ENCODE measurements around the gene TSHR.

The TSHR gene

GRCh38 chr14:81144824-81145603 is 189.6 kb downstream of the TSHR start:
- no peak for DNase-seq

DNA sequence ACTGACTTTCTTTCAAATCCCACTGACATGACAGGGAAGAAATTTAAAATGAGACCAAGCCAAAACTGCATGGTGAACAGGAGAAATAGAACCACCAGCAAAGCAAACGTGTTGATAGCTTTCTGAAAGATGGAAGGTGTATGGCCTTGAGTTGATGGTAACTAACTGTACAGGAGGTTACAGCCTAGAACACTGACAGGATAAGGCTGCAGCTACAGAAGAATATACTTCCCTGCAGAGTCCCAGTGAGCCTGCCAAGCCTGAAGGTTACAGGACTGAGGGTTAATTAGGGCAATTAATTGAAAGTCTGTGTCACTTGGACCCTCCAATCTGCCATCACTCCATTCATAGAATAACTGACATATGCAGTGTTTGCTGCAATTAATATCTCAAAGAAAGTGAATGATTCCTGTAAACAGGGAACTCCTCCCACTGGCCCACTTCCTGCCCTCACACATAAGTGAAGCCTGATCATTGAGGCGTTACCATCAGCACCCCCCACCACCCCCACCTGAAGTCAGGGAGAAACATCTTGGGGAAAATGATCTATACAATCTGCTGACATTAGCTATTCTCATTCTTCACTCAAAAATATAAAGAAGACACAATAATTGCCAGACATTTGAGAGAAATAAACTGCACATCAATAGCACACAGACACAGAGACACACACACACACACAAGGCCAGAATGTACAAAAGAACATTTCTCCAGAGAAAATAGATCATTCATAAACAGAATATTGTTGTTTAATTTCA is 191.9 kb downstream of the TSHR start:
- DNase-seq = no peak

- DNase-seq = no peak
These were observed 193.2 kb downstream of the TSHR start for GRCh38 chr14:81148635-81149034.

DNA sequence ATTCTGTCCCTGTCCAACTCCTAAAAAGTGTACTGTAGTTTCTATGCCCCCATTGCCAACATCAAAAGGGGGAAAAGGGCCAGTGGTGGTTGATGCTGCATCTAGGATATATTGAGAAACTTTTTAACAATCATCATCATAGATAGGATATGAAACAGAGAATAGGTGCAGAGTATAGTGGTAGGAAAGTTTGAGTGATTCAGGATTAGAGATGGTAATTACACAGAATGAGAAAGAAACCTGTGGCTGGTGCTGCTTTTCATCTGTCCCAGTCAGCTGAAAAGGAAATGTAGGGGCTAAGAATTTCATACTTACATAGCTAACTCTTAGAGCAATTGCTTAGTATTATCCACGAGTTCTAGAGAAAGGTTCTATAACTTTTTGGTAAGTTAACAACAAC is 197.8 kb downstream of the TSHR start:
- no peak for DNase-seq

- no peak for DNase-seq
These were observed 202.0 kb downstream of the TSHR start for GRCh38 chr14:81157431-81157830.

GRCh38 chr14:81161088-81161487 is 205.7 kb downstream of the TSHR start:
- DNase-seq = no peak

GRCh38 chr14:81161749-81162148 is 206.3 kb downstream of the TSHR start:
- DNase-seq = no peak

GRCh38 chr14:81162941-81163340 is 207.5 kb downstream of the TSHR start:
- DNase-seq = no peak

DNA sequence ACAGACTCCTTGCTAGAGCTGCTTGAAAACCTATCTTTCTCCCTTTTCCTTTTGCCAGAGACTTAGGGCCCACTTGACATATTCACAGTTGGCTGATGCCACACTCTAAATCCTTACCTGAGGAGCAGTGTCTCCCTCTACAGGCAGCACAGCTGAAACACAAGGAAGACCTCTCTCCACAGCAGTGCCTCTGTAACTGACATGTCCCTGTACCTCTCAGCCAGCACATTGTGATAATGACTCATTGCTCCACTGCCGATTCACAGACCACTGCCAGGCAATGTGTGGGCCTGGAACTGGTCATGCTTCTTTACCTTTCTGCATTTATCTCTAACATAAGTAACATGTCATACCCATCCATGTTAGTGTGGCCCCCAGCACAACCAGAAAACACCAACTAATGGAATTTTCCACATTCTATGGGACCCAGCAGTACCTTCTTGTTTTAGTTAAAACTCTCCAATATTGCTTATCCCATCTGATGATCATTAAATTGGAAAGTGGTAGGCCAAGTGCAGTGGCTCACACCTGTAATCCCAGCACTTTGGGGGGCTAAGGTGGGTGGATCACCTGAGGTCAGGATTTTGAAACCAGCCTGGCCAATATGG is 208.8 kb downstream of the TSHR start:
- DNase-seq = peak; percentile 54 to 62

- DNase-seq = no peak
These were observed 209.8 kb downstream of the TSHR start for GRCh38 chr14:81165188-81165587.

GRCh38 chr14:81166121-81166520 is 210.7 kb downstream of the TSHR start:
- no peak for DNase-seq

DNA sequence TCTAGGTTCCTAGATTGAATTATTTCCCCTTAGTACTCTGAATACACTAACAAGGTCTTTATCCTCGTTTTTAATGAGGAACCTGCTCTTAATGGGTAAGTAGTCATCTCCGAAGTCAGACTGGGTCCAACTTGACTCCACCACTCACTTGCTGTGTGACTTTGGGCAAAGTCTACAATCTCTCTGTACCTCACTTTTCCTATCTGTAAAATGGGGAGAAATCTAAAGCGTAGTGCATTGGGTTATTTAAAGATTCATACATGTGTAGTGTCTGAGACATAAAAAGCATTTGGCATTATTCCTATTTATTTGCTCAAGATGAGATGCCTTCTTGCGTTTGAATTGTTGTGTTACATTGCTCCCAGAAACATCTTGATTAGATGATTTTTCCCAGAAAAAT is 213.8 kb downstream of the TSHR start:
- no peak for DNase-seq

DNA sequence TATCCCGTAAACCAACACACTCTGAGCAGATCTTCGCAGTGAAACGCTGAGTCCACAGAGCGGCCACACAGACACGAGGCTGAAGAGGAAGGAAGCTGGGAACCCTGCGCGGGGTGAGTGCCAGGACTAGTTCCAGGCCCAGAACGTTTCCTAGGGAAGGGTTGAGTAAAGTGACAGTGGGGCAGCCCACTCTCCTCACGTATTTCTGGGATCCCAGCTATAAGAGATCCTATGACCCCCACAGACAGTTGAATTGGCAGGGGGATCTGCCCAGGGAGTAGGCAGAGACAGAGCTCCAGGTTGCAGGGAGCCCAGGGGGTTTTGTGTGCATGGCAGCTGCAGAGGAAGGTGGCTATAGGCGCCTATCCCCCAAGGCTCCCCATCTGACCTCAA is 214.3 kb downstream of the TSHR start:
- peak in 1 of 2 donors; percentile 6 for DNase-seq

- peak; percentile 75 to 77 for DNase-seq
These were observed 214.8 kb downstream of the TSHR start for GRCh38 chr14:81170104-81170828.

- DNase-seq = no peak
These were observed 215.4 kb downstream of the TSHR start for GRCh38 chr14:81170829-81171195.

DNA sequence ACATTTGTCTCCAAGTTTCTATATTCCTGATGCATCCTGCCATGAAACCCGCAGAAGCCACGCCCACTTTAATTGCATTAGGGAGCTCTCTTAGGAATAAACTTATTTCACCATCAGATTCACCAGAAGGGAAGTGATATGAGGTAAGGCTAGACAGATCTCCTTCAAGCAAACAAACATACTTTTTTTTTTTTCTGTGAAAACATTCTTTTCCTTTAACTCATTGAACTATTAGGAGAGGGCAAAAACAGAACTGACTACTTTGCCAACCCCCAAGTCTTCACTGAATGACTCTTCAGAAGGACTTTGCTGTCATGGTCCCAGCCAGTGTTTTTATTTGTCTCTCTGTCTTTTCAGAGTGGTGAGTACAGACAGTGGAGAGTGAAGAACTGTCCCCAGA is 216.9 kb downstream of the TSHR start:
- DNase-seq = no peak

- no peak for DNase-seq
These were observed 217.5 kb downstream of the TSHR start for GRCh38 chr14:81172881-81173280.

GRCh38 chr14:81176241-81176640 is 220.8 kb downstream of the TSHR start:
- no peak for DNase-seq

GRCh38 chr14:81177225-81177624 is 221.8 kb downstream of the TSHR start:
- DNase-seq = no peak

- DNase-seq = no peak
These were observed 222.6 kb downstream of the TSHR start for GRCh38 chr14:81178063-81178462.

DNA sequence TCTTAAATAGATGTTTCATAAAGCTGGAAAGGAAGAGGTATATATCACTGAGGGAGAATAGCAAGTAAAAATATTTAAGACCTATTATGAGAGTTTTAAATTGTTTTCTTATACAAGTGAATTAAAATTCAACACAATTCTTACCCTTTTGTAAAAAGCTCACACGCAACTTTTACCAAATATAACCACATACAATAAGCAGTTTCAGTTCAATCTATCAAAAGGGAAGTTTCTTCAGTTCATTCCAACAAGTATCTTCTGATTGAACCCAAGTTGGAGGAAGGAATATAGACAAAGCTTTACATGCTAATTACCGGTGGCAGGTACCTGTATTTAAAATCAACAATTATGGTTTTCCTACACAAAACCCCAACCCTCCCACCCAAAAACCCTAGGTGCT is 224.2 kb downstream of the TSHR start:
- DNase-seq = no peak

DNA sequence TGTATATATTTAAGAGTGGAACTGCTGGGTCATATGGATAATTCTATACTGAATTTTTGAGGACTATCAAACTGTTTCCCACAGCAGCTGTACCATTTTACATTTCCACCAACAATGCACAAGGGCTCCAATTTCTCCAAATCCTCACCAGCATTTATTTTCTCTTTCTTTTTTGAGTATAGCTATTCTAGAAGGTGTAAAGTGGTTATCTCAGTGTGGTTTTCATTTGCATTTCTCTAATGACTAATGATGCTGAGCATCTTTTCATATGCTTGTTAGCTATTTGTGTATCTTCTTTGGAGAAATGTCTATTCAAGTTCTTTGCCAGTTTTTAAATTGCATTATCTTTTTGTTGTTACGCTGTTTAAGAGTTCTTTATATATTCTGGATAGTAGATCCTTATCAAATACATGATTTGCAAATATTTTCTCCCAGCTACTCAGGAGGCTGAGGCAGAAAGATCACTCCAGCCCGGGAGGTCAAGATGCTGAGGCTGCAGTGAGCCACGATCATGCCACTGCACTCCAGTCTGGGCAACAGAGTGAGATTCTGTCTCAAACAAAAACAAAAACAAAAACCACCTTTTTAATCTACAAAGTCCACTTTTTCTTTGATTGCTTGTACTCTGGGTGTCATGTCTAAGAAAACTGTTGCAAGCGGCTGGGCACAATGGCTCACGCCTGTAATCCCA is 232.6 kb downstream of the TSHR start:
- DNase-seq = no peak

DNA sequence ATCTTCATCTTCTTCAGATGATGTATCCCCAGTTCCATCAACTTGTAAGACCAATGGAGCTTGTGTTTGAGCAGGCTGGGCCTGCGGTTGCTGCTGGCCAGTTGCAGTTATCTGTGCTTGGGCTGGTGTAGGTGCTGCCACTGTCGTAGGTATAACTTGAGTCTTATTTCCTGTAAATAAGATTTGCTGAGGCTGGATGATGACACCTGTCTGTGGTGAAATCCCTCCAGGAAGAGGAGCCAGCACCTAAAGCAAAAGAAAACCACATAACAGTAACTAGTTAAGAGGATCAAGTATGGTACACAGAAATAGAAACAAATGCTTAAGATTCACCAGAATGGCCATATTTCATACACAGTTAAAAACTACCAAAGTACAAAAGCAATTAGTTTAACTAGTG is 237.2 kb downstream of the TSHR start:
- DNase-seq = no peak
